ENCODE measurements around the gene KCNK13.

The KCNK13 gene

GRCh38 chr14:90103808-90104207 is 42.0 kb downstream of the KCNK13 start:
- ATAC-seq, result no peak

GRCh38 chr14:90105756-90106155 is 44.0 kb downstream of the KCNK13 start:
- ATAC-seq, result no peak
- TF ChIP-seq ZFP3 (CRISPR knock-in tag; IDR thresholded peaks at IDR 0.05), result peak; percentile 80
- TF ChIP-seq ISL1 (CRISPR knock-in tag; IDR thresholded peaks at IDR 0.05), result no peak

More at GRCh38 chr14:90103808-90104207, 42.0 kb downstream of the KCNK13 start:
- no peak for TF ChIP-seq BACH2 (CRISPR knock-in tag; IDR thresholded peaks at IDR 0.05; ENCODE audit: borderline replicate concordance)

- ATAC-seq, result no peak
- no peak for TF ChIP-seq ISL1 (CRISPR knock-in tag; IDR thresholded peaks at IDR 0.05)
- TF ChIP-seq CREB5 (CRISPR knock-in tag; IDR thresholded peaks at IDR 0.05; ENCODE audit: low read depth), result no peak
- TF ChIP-seq ZNF8 (CRISPR knock-in tag; IDR thresholded peaks at IDR 0.05), result no peak
- TF ChIP-seq ESRRG (CRISPR knock-in tag; IDR thresholded peaks at IDR 0.05), result no peak
- TF ChIP-seq CSDC2 (CRISPR knock-in tag; IDR thresholded peaks at IDR 0.05), result no peak
- TF ChIP-seq POU6F1 (CRISPR knock-in tag; IDR thresholded peaks at IDR 0.05; ENCODE audit: borderline replicate concordance, low read depth), result no peak
These were observed 46.0 kb downstream of the KCNK13 start for GRCh38 chr14:90107789-90108188.

- ATAC-seq, result 0 out of 3 replicates have a peak, but pooled peaks have one; percentile 40
- TF ChIP-seq ISL1 (CRISPR knock-in tag; IDR thresholded peaks at IDR 0.05), result no peak
- no peak for TF ChIP-seq TCF4 (CRISPR knock-in tag; IDR thresholded peaks at IDR 0.05; ENCODE audit: borderline replicate concordance)
- no peak for TF ChIP-seq SNAI2 (CRISPR knock-in tag; IDR thresholded peaks at IDR 0.05)
- no peak for TF ChIP-seq OSR1 (CRISPR knock-in tag; IDR thresholded peaks at IDR 0.05)
- no peak for TF ChIP-seq TOX (CRISPR knock-in tag; IDR thresholded peaks at IDR 0.05; ENCODE audit: borderline replicate concordance)
- no peak for TF ChIP-seq ZFP3 (CRISPR knock-in tag; IDR thresholded peaks at IDR 0.05)
- no peak for TF ChIP-seq GLIS3 (CRISPR knock-in tag; IDR thresholded peaks at IDR 0.05)
- TF ChIP-seq BACH2 (CRISPR knock-in tag; IDR thresholded peaks at IDR 0.05; ENCODE audit: borderline replicate concordance), result no peak
- TF ChIP-seq RARB (CRISPR knock-in tag; IDR thresholded peaks at IDR 0.05), result no peak
- no peak for TF ChIP-seq ZFP30 (CRISPR knock-in tag; IDR thresholded peaks at IDR 0.05)
- TF ChIP-seq ZC3H10 (CRISPR knock-in tag; IDR thresholded peaks at IDR 0.05), result no peak
- no peak for TF ChIP-seq TSHZ2 (CRISPR knock-in tag; IDR thresholded peaks at IDR 0.05)
- TF ChIP-seq CSRNP3 (CRISPR knock-in tag; IDR thresholded peaks at IDR 0.05), result no peak
- no peak for TF ChIP-seq ZNF70 (CRISPR knock-in tag; IDR thresholded peaks at IDR 0.05)
- no peak for TF ChIP-seq ZNF8 (CRISPR knock-in tag; IDR thresholded peaks at IDR 0.05)
- TF ChIP-seq ESRRG (CRISPR knock-in tag; IDR thresholded peaks at IDR 0.05), result no peak
- no peak for TF ChIP-seq ZNF565 (CRISPR knock-in tag; conservative IDR thresholded peaks at IDR 0.05; ENCODE audit: low read depth)
- no peak for TF ChIP-seq PPARA (CRISPR knock-in tag; IDR thresholded peaks at IDR 0.05; ENCODE audit: borderline replicate concordance)
These were observed 48.1 kb downstream of the KCNK13 start for GRCh38 chr14:90109858-90110257.
